ENCODE data around the gene CRABP2. TPM values are rescaled to one million over a fixed set of nuclear protein-coding genes. Genes with fewer than 3 reads are reported as not detected.

Gene CRABP2
- total and polyA plus RNA-seq, 2 of the 13 experiments (the other 11 are each of a cell fraction or from before 2014, with no cell fraction given), result 0.40 to 0.60 TPM

GRCh38 chr1:156725683-156726280 is 20.4 kb upstream of the CRABP2 start (continued):
- TF ChIP-seq NFAT5 (CRISPR knock-in tag; IDR thresholded peaks at IDR 0.05) (no peak), ZNF329 (CRISPR knock-in tag; IDR thresholded peaks at IDR 0.05; ENCODE audit: low read depth) (no peak), HNRNPL (IDR thresholded peaks at IDR 0.05; ENCODE audit: low read depth, low read length) (no peak), POLR2AphosphoS2 (IDR thresholded peaks at IDR 0.05; ENCODE audit: low read depth, low read length) (no peak), ZSCAN31 (CRISPR knock-in tag; IDR thresholded peaks at IDR 0.05; ENCODE audit: low read depth) (peak; percentile 26; the same call in 1 of the 2 replicates), THAP7 (CRISPR knock-in tag; IDR thresholded peaks at IDR 0.05) (no peak), ZNF75D (CRISPR knock-in tag; IDR thresholded peaks at IDR 0.05; ENCODE audit: borderline replicate concordance) (no peak), JUN (CRISPR knock-in tag; IDR thresholded peaks at IDR 0.05) (no peak), HNRNPK (IDR thresholded peaks at IDR 0.05; ENCODE audit: low read depth, low read length, poor library complexity, severe bottlenecking) (no peak), ZNF367 (CRISPR knock-in tag; IDR thresholded peaks at IDR 0.05; ENCODE audit: borderline replicate concordance) (no peak), YEATS4 (CRISPR knock-in tag; IDR thresholded peaks at IDR 0.05; ENCODE audit: borderline replicate concordance) (no peak), ZNF720 (CRISPR knock-in tag; IDR thresholded peaks at IDR 0.05) (no peak), ZNF503 (CRISPR knock-in tag; IDR thresholded peaks at IDR 0.05) (no peak), RBM39 (IDR thresholded peaks at IDR 0.05; ENCODE audit: low read depth, low read length, poor library complexity, severe bottlenecking) (no peak)
